GM18520 (cell line): ENCODE results near the gene TLR1.
A peak's percentile ranks its signal among the peaks of the same experiment; 100 is the strongest.
"Not testable (repeated sequence)": the region's sequence is repeated elsewhere in the genome, so short reads cannot be mapped to it uniquely, and the experiment has no call there.

Experiments used
- ATAC-seq: cut with Tn5 transposase; IDR thresholded peaks from one replicate; pipeline ENCODE4 v1.9.1; 2021; ENCODE audit not compliant: unreplicated experiment

The TLR1 gene

DNA sequence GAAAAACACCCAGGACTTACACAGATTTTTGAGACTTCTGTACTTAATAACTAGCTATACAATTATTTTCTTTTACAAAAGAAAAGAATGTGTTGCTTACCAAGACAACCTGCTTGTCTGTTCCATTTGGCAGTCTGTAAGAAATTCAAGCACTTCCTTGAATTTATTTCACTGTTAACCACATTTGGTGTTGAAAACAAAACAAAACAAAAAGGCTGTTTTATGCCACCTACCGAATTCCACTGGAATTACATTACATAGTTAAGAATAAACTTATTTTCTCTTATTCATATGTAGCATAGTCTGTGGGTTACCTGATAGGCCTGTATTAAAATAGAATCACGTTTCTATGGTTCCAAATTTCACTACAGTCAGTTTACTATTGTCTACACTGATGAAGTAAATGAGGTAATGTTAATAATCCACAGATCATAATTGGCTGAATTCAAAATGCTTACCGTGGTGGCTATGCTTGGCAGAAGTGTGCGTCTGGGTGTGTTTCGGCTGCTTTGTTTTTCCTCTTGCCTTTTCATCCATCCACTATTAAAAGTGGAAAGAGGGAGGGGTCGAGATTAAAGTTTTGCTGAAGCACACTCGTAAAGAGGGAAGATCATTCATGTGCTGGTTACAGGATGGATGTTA lies at the start of gene TLR1:
TLR1 (minus strand) TSS at position 138 of the 642 bp plus-strand sequence. CDS start 5,960 bp downstream, outside the sequence.
- ATAC-seq = peak; percentile 19

DNA sequence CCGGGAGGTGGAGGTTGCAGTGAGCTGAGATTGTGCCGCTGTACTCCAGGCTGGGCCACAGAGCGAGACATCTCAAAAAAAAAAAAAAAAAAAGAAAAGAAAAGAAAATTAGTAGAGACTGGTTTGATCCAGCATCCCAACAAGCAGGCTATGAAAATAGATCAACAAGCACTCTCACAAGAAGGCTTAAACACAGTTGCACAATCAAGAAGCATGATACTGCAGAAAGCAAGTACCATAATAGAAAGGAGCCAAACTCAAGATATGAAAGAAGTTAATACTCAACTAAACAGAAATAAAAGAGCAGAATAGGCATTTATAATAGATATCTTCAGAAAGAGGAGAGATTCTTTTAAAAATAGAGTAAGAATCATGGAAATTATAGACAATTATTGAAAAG lies 41.4 kb upstream of the TLR1 start:
- ATAC-seq = no peak

DNA sequence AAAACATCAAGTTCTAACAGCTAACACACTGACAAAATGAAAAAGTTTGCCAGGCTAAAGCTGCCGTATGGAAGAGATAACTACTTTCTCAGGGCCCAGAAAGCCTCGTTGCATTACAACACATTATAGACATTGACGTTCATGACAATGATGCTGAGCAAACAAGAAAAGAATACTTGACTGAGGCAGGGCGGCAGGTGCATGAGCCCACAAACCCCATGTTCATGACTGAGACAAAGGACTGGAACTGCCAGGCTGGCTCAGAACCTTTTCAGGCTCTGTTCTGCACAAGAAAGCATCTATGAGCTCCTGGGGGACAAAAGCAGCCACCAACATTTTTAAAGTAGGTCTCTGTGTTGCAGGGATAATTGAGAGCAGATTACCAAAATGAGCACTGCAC lies 38.4 kb upstream of the TLR1 start:
- no peak for ATAC-seq

- no peak for ATAC-seq
These were observed 33.3 kb upstream of the TLR1 start for GRCh38 chr4:38837849-38838248.

GRCh38 chr4:38837334-38837733 lies 32.7 kb upstream of the TLR1 start:
- ATAC-seq = no peak

DNA sequence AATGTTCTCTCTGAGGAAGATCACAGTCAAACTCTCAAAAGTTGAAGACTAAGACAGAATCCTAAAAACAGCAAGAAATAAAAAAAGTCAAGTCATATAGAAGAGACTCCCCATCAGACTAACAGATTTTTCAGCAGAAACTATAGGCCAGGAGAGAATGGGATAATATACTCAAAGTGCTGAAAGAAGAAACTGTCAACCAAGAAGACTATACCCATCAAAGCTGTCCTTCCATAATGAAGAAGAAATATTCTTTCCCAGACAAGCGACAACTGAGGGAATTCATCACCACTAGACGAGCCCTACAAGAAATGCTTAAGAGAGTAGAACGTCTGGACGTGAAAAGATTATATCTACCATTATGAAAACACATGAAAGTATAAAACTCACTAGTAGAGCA lies 30.0 kb upstream of the TLR1 start:
- ATAC-seq = no peak

DNA sequence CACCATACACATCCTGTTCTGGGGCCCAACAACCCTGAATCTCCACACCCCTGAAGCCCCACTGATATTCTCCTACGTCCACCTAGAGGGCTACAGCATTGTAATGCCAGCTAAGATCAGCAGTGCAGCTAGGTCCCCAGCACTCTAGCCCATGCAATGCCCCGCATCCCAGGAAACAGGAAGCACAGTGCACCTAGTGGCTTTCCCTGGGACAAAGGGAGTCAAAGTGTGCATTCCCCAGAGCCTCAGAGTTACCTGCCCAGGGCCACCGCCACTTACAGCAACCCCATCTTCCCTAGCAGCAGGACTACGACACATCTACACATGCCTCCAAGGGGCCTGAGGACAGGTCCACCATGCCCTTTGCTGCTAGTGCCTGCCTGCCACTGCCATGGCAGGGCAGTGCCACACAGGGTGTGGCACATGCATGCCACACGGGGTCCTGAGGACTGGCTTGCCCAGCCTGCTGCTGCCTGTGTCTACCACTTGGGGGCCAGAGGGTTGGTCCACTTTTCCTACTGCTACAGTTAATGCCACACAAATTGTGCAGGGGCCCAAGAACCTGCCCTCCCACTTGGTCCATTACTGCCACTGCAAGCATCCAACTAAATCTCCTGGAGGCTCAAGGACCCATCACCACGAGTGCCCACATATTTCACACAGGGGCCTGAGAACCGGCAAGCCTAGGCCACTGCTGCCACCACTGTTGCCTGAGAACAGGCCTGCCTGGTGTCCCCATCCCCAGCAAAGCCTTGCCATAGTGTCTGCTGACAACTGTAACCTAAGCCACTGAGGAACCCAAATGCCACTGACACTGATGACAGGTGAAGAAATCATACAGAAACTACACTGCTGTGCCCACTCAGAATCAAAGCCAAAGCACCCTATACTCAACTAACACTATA lies 28.3 kb upstream of the TLR1 start:
- ATAC-seq = no peak

- ATAC-seq = no peak
These were observed 27.6 kb upstream of the TLR1 start for GRCh38 chr4:38832206-38832605.

GRCh38 chr4:38831653-38832052 lies 27.1 kb upstream of the TLR1 start:
- no peak for ATAC-seq

GRCh38 chr4:38829237-38829636 lies 24.6 kb upstream of the TLR1 start:
- no peak for ATAC-seq

DNA sequence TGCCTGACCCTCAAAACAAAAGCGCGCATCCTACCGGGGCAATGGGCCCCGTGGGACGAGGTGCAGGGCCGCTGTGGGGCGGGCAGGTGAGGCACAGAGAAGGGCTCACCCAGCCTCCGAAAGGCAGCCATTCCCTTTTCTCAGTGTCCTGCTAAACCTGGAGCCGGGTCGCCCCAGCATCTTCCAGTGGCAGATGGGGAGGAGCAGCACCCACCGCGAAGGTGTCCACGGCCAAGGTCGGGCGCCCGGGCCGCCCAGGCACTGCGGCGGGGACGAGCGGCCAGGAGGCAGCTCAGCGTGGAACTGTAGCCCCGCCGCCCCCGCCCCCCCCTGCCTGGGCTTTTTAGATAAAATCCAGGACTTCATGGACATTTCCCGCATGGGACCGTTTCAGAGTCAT lies 19.2 kb upstream of the TLR1 start:
- no peak for ATAC-seq

DNA sequence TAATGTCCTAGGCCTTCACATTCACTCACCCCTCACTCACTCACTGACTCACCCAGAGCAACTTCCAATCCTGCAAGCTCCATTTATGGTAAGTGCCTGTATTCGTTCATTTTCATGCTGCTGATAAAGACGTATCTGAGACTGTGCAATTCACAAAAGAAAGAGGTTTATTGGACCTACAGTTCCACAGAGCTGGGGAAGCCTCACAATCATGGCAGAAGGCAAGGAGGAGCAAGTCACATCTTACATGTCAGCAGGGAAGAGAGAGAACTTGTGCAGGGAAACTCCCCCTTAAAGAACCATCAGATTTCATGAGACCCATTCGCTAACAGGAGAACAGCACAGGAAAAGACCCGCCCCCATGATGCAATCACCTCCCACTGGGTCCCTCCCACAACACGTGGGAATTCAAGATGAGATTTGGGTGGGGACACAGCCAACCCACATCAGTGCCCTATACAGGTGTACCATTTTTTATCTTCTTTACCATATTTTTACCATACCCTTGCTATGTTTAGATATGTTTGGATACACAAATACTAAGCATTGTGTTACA lies 18.2 kb upstream of the TLR1 start:
- no peak for ATAC-seq

DNA sequence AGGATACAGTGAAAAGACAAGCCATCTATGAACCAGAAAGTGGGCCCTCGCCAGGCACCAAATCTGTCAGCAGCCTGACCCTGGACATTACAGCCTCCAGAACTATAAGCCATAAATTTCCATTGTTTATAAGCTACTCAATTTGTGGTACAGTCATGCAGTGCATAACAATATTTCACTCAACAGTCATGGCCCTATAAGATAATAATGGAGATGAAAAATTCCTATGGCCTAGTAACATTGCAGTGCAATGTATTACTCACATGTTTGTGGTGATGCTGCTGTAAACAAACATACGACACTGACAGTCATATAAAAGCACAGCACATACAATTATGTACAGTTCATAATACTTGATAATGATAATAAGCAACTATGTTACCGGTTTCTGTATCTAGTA lies 17.1 kb upstream of the TLR1 start:
- ATAC-seq = no peak

GRCh38 chr4:38820329-38821061 lies 15.9 kb upstream of the TLR1 start:
- ATAC-seq = peak; percentile 32

DNA sequence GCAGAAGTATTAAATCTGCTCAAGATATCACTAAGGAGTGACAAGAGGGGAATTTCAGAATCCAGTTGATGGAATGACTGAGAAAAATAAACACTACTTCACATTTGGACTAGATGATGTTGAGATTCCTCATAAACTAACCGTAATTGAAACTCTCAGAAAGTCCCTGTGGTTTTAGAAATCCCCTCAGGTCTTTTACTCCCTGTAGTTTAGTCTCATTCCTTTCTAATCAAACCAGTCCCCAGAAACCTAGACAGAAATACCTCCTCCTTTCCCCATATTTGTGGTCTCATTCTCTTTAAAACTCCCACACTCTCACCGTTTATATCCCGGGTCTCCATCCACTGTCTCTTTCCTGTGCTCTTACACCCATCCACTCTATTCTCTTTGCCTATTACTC lies 15.0 kb upstream of the TLR1 start:
- peak; percentile 25 for ATAC-seq

GRCh38 chr4:38818441-38818976 lies 13.9 kb upstream of the TLR1 start:
- peak; percentile 37 for ATAC-seq

- ATAC-seq = no peak
These were observed 11.5 kb upstream of the TLR1 start for GRCh38 chr4:38815885-38816782.

DNA sequence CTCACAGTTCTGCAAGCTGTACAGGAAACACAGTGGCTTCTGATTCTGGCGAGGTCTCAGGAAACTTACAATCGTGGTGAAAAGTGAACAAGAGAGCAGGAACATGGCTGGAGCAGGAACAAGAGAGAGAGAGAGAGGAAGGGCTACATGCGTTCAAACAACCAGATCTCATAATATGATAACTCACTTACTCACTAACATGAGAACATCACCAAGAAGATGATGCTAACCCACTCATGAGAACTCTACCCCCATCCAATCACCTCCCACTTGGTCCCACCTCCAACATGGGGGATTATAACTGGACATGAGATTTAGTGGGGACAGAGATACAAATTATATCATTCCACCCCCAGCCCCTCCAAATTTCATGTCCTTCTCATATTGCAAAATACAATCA lies 9.8 kb upstream of the TLR1 start:
- ATAC-seq = no peak

- no peak for ATAC-seq
These were observed 6.7 kb upstream of the TLR1 start for GRCh38 chr4:38811297-38811696.

- ATAC-seq = not testable (repeated sequence)
These were observed 2.9 kb upstream of the TLR1 start for GRCh38 chr4:38807462-38807861.
